C4-2B (cell line): ENCODE data around the gene ST3GAL6.

Experiments used
- ZFX ChIP-seq: fragments of 450-650 bp; IDR thresholded peaks from 2 replicates; pipeline ENCODE4 v1.6.1; 2017
- TF ChIP-seq, protein P1 (sequence below): fragments of 450-650 bp; conservative IDR thresholded peaks from 2 replicates; pipeline ENCODE4 v1.5.1; 2017; ENCODE audit warnings: mild to moderate bottlenecking

DNA sequence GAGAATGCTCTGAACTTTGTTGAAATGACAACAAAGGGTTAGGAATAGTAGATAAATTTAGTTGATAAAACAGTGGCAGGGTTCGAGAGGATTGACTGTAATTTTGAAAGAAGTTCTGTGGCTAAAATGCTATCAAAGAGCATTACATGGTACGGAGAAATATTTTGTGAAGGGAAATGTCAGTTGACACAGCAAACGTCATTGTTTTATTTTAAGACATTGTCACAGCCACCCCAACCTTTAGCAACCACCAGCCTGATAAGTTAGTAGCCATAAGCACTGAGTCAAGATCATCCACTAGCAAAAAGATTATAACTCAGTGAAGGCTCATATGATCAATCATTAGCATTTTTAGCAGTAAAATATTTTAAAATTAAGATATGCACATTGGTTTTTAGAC lies 8.7 kb upstream of the ST3GAL6 start:
- TF ChIP-seq, protein P1, sequence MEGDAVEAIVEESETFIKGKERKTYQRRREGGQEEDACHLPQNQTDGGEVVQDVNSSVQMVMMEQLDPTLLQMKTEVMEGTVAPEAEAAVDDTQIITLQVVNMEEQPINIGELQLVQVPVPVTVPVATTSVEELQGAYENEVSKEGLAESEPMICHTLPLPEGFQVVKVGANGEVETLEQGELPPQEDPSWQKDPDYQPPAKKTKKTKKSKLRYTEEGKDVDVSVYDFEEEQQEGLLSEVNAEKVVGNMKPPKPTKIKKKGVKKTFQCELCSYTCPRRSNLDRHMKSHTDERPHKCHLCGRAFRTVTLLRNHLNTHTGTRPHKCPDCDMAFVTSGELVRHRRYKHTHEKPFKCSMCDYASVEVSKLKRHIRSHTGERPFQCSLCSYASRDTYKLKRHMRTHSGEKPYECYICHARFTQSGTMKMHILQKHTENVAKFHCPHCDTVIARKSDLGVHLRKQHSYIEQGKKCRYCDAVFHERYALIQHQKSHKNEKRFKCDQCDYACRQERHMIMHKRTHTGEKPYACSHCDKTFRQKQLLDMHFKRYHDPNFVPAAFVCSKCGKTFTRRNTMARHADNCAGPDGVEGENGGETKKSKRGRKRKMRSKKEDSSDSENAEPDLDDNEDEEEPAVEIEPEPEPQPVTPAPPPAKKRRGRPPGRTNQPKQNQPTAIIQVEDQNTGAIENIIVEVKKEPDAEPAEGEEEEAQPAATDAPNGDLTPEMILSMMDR, result no peak
- no peak for TF ChIP-seq ZFX
